Right lobe of liver (tissue), 4 donors: ENCODE results near the gene TMEM74B.

Experiments
- POLR2A ChIP-seq: fragments of 450-650 bp; IDR thresholded peaks from one replicate; pipeline ENCODE4 v1.6.1; 2017; ENCODE audit warnings: antibody characterized with exemption, mild to moderate bottlenecking
- TF ChIP-seq, protein P1 (sequence below), 4 donors: fragments of 200-600 bp in 3 of 4; fragments of 450-650 bp in 1 of 4; IDR thresholded peaks; one replicate each; pipeline versions ENCODE4 v1.5.1 to v1.8.0; 2016 to 2022; ENCODE audit warnings: antibody characterized with exemption in 4 of 4, mild to moderate bottlenecking in 2 of 4
- donor health status: DM: no; HTN: no; CAD: no.
- donor health status: DM: no; HTN: no; CAD: no.
- donor health status: DM: no; HTN: yes; CAD: no.

GRCh38 chr20:1166948-1167720, 17.6 kb downstream of the TMEM74B start:
- TF ChIP-seq, protein P1, sequence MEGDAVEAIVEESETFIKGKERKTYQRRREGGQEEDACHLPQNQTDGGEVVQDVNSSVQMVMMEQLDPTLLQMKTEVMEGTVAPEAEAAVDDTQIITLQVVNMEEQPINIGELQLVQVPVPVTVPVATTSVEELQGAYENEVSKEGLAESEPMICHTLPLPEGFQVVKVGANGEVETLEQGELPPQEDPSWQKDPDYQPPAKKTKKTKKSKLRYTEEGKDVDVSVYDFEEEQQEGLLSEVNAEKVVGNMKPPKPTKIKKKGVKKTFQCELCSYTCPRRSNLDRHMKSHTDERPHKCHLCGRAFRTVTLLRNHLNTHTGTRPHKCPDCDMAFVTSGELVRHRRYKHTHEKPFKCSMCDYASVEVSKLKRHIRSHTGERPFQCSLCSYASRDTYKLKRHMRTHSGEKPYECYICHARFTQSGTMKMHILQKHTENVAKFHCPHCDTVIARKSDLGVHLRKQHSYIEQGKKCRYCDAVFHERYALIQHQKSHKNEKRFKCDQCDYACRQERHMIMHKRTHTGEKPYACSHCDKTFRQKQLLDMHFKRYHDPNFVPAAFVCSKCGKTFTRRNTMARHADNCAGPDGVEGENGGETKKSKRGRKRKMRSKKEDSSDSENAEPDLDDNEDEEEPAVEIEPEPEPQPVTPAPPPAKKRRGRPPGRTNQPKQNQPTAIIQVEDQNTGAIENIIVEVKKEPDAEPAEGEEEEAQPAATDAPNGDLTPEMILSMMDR (IDR thresholded peaks at IDR 0.05), result no peak
- no peak for TF ChIP-seq POLR2A
